Stomach (tissue), 4 donors: ENCODE results near the gene PLXNB3.

ENCODE experiments used
- EP300 ChIP-seq: sonication (generic); formaldehyde crosslinking; IDR thresholded peaks from one replicate; pipeline ENCODE4 v1.6.1; 2017; ENCODE audit warnings: antibody characterized with exemption
- POLR2A ChIP-seq, 4 donors: fragments of 450-650 bp; IDR thresholded peaks; one replicate each; pipeline ENCODE4 v1.6.1; 2016; ENCODE audit warnings: antibody characterized with exemption in 4 of 4, control low read depth in 2 of 4, mild to moderate bottlenecking in 1 of 4, moderate library complexity in 1 of 4
- POLR2AphosphoS5 ChIP-seq, 3 donors: sonication (generic); formaldehyde crosslinking; IDR thresholded peaks; one replicate each; pipeline ENCODE4 v1.6.1; 2016; ENCODE audit warnings: antibody characterized with exemption in 3 of 3
- TF ChIP-seq, protein P1 (sequence below), 7 experiments: fragments of 450-650 bp in 4 of 7; fragments of 200-600 bp in 3 of 7; sonication (generic) in 3 of 7; IDR thresholded peaks; one replicate each; pipeline ENCODE4 v1.5.1; 2016 to 2019; ENCODE audit warnings: antibody characterized with exemption in 7 of 7, control low read depth in 2 of 7, mild to moderate bottlenecking in 1 of 7

DNA sequence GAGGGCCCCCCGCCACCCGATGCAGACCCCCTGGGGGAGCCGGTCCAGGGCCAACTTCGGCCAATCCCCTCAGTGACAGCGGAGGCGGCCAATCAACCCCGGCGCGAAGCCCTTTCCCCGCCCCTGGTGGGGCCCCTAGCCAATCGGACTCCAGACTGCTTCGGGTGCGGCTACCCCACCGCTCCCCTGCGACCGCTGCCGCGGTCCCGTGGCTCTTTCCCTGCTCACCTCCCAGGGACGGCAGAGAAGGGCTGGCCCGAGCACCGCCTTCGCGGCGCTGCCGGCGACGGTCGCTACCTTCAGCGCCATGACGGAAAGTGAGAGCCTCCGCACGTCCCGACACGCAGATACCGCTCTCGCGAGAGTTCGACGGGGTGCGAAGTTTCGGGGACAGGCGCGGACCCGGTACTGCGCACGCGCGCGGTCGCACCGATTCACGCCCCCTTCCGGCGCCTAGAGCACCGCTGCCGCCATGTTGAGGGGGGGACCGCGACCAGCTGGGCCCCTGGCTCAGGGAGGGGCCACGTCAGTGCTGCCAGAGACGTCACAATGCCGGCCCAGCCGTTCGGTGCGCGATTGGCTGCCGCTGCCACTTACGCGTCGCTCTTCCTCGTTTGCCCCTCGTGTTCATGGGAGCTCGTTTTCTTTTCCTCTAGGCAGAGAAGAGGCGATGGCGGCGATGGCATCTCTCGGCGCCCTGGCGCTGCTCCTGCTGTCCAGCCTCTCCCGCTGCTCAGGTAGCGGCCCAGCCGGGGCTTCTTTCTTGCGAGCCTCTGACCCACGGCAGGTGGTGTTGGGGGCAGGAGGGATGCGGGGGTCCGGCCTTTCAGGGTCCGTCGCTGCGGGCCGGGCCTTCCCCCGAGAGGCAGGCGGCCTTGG, 30.2 kb downstream of the PLXNB3 start, which contains the start of the genes IDH3G and SSR4:
- TF ChIP-seq, protein P1, sequence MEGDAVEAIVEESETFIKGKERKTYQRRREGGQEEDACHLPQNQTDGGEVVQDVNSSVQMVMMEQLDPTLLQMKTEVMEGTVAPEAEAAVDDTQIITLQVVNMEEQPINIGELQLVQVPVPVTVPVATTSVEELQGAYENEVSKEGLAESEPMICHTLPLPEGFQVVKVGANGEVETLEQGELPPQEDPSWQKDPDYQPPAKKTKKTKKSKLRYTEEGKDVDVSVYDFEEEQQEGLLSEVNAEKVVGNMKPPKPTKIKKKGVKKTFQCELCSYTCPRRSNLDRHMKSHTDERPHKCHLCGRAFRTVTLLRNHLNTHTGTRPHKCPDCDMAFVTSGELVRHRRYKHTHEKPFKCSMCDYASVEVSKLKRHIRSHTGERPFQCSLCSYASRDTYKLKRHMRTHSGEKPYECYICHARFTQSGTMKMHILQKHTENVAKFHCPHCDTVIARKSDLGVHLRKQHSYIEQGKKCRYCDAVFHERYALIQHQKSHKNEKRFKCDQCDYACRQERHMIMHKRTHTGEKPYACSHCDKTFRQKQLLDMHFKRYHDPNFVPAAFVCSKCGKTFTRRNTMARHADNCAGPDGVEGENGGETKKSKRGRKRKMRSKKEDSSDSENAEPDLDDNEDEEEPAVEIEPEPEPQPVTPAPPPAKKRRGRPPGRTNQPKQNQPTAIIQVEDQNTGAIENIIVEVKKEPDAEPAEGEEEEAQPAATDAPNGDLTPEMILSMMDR (IDR thresholded peaks at IDR 0.05): peak in 1 of 7 experiments; percentile 21
- TF ChIP-seq POLR2A (IDR thresholded peaks at IDR 0.05) (no peak), POLR2AphosphoS5 (IDR thresholded peaks at IDR 0.05) (peak; percentile 20 to 80 (median 61)), EP300 (no peak)
